GM12878 (cell line): Measurements from ENCODE around the gene PRDM16. TPM values are rescaled to one million over a fixed set of nuclear protein-coding genes. Genes with fewer than 3 reads are reported as not detected.

Experiments used
- ATAC-seq: fragments of 200-7000 bp; cut with Tn5 transposase; 3 replicates; pipeline ENCODE4 v1.9.1; 2020; ENCODE audit warnings: mild to moderate bottlenecking, moderate library complexity
- BruUV-seq: library from RNA; stranded (reverse); fragments of 400-500 nt; replicated peaks from 2 replicates; lab custom pipeline; 2021; lab: Mats Ljungman, UMichigan
- CTCF ChIA-PET: fragments of 300-600 bp; sonication (Branson Sonifier 250); formaldehyde crosslinking; extraction: SDS; loops from one replicate; lab custom pipeline; 2021; ENCODE audit warnings: inconsistent platforms; lab: Yijun Ruan, JAX
- POLR2A ChIA-PET: fragments of 350-600 bp; formaldehyde crosslinking; extraction: SDS; loops from one replicate; lab custom pipeline; 2021; ENCODE audit warnings: inconsistent platforms; lab: Charles Lee
- RAD21 ChIA-PET: fragments of 300-600 bp; sonication (Branson Sonifier 250); formaldehyde crosslinking; loops from one replicate; lab custom pipeline; 2023; ENCODE audit warnings: antibody characterized with exemption; ENCODE audit not compliant: unreplicated experiment; lab: Charles Lee
- SMC1A ChIA-PET: fragments of 300-600 bp; sonication (Branson Sonifier 250); formaldehyde crosslinking; loops from one replicate; lab custom pipeline; 2023; ENCODE audit not compliant: unreplicated experiment, uncharacterized antibody; lab: Charles Lee
- DNase-seq: peaks from one replicate; pipeline ENCODE4 v3.0.0-alpha.2; 2011; ENCODE audit warnings: low read depth, low spot score
- FAIRE-seq: peaks from 3 replicates; lab custom pipeline; 2011; peaks lifted over from hg19 to GRCh38; lab: Jason Lieb, UNC
- H2AFZ ChIP-seq: 2 replicates; pipeline ENCODE4 v1.6.0; 2011; ENCODE audit warnings: low read depth, low read length, control low read depth; ENCODE audit not compliant: control insufficient read depth
- H3K27ac ChIP-seq: 2 replicates; pipeline ENCODE4 v1.5.1; 2011; ENCODE audit warnings: control low read depth; ENCODE audit not compliant: control insufficient read depth, insufficient read depth
- H3K27me3 ChIP-seq, 2 experiments: replicated peaks in 1 of 2; 2 replicates each; pipeline versions ENCODE4 v1.6.0 to v1.6.1; 2011; ENCODE audit warnings: low read length in 1 of 2; ENCODE audit not compliant: control insufficient read depth in 2 of 2, insufficient read depth in 2 of 2
- H3K36me3 ChIP-seq, 2 experiments: 2 replicates each; pipeline ENCODE4 v1.5.1; 2011; ENCODE audit warnings: low read length in 1 of 2; ENCODE audit not compliant: control insufficient read depth in 2 of 2, insufficient read depth in 2 of 2
- H3K4me1 ChIP-seq: 2 replicates; pipeline ENCODE4 v1.6.1; 2011; ENCODE audit warnings: mild to moderate bottlenecking, low read length, moderate library complexity, mixed read lengths; ENCODE audit not compliant: control insufficient read depth, insufficient read depth
- H3K4me2 ChIP-seq: 2 replicates; pipeline ENCODE4 v1.6.0; 2011; ENCODE audit warnings: control low read depth; ENCODE audit not compliant: control insufficient read depth, insufficient read depth
- H3K4me3 ChIP-seq: fragments of 200-600 bp; sonication (generic); 2 replicates; pipeline ENCODE4 v1.5.1; 2016
- H3K79me2 ChIP-seq: 2 replicates; pipeline ENCODE4 v1.6.0; 2011; ENCODE audit warnings: low read length; ENCODE audit not compliant: control insufficient read depth, insufficient read depth
- H3K9ac ChIP-seq: 2 replicates; pipeline ENCODE4 v1.8.0; 2011; ENCODE audit warnings: low read length, control low read depth, mixed read lengths; ENCODE audit not compliant: control insufficient read depth, insufficient read depth
- H3K9me3 ChIP-seq: replicated peaks from 3 replicates; pipeline ENCODE4 v1.5.1; 2011; ENCODE audit warnings: mild to moderate bottlenecking, low read length; ENCODE audit not compliant: control insufficient read depth, insufficient read depth
- H4K20me1 ChIP-seq: 2 replicates; pipeline ENCODE4 v1.6.0; 2011; ENCODE audit not compliant: control insufficient read depth, insufficient read depth
- CHD4 ChIP-seq: fragments of 200-600 bp; sonication (generic); IDR thresholded peaks from 2 replicates; pipeline ENCODE4 v1.6.1; 2016; ENCODE audit warnings: mild to moderate bottlenecking
- ETV6 ChIP-seq, 2 experiments: fragments of 450-650 bp in 1 of 2; IDR thresholded peaks in 1 of 2; conservative IDR thresholded peaks in 1 of 2; 2 replicates each; pipeline ENCODE4 v1.6.1; 2014; ENCODE audit warnings: antibody characterized with exemption in 1 of 2, borderline replicate concordance in 1 of 2, low read depth in 1 of 2, mild to moderate bottlenecking in 1 of 2, moderate library complexity in 1 of 2
- FOXM1 ChIP-seq: IDR thresholded peaks from 2 replicates; pipeline ENCODE4 v1.6.1; 2012; ENCODE audit warnings: low read depth, mild to moderate bottlenecking, inconsistent platforms, low read length, moderate library complexity
- HDGF ChIP-seq: fragments of 450-650 bp; IDR thresholded peaks from 2 replicates; pipeline ENCODE4 v1.6.1; 2016; ENCODE audit warnings: antibody characterized with exemption
- IKZF1 ChIP-seq: fragments of 450-650 bp; conservative IDR thresholded peaks from 2 replicates; pipeline ENCODE4 v1.6.1; 2017; ENCODE audit warnings: antibody characterized with exemption, mild to moderate bottlenecking
- IKZF2 ChIP-seq, 2 experiments: fragments of 450-650 bp; IDR thresholded peaks; 2 replicates each; pipeline ENCODE4 v1.6.1; 2017; ENCODE audit warnings: mild to moderate bottlenecking in 2 of 2, moderate library complexity in 2 of 2
- JUNB ChIP-seq: IDR thresholded peaks from 2 replicates; pipeline ENCODE4 v1.6.1; 2016; ENCODE audit warnings: antibody characterized with exemption, mild to moderate bottlenecking
- MYC ChIP-seq: IDR thresholded peaks from 2 replicates; pipeline ENCODE4 v1.6.1; 2011; ENCODE audit warnings: mild to moderate bottlenecking, low read length, moderate library complexity, inconsistent platforms; ENCODE audit not compliant: insufficient read depth, insufficient replicate concordance, insufficient read length, severe bottlenecking
- PML ChIP-seq: IDR thresholded peaks from 2 replicates; pipeline ENCODE4 v1.6.1; 2012; ENCODE audit warnings: low read length, inconsistent platforms
- POLR2AphosphoS5 ChIP-seq: IDR thresholded peaks from 2 replicates; pipeline ENCODE4 v1.6.1; 2011; ENCODE audit warnings: mild to moderate bottlenecking, low read length, inconsistent platforms
- SMAD1 ChIP-seq: fragments of 450-650 bp; IDR thresholded peaks from 2 replicates; pipeline ENCODE4 v1.6.1; 2018; ENCODE audit warnings: mild to moderate bottlenecking, low read depth; ENCODE audit not compliant: partially characterized antibody
- SMARCA5 ChIP-seq: fragments of 450-650 bp; IDR thresholded peaks from 2 replicates; pipeline ENCODE4 v1.6.1; 2017; ENCODE audit warnings: mild to moderate bottlenecking
- YBX1 ChIP-seq: fragments of 450-650 bp; IDR thresholded peaks from 2 replicates; pipeline ENCODE4 v1.6.1; 2016; ENCODE audit warnings: antibody characterized with exemption
- ZBED1 ChIP-seq: IDR thresholded peaks from 2 replicates; pipeline ENCODE4 v1.6.1; 2016; ENCODE audit warnings: borderline replicate concordance
- WGBS: methylation state at CpG from one replicate; pipeline ENCODE4 v1.1.6; 2016; ENCODE audit warnings: low lambda C conversion rate; ENCODE audit not compliant: insufficient replicate concordance, insufficient coverage; ENCODE audit errors: missing lambda C conversion rate; 5-methylcytosine and 5-hydroxymethylcytosine counted together
- in situ Hi-C: fragments of 300-500 bp; cut with MboI; formaldehyde crosslinking; loops from 9 replicates; pipeline ENCODE4 v1.14.3; 2018; ENCODE audit warnings: mixed read lengths
- intact Hi-C: fragments of 100-400 bp; cut with micrococcal nuclease; formaldehyde crosslinking; loops from one replicate; pipeline ENCODE4 v1.14.2; 2022; ENCODE audit not compliant: unreplicated experiment
- polyA plus RNA-seq, 11 experiments: library from polyadenylated mRNA; depleted of rRNA in 4 of 11; unstranded in 6 of 11; stranded (reverse) in 5 of 11; fragments of >200 nt; fragmentation: Nextera tagmentation in 4 of 11; fragmentation: Illumina TruSeq in 1 of 11; extraction: Ambion mirVana in 4 of 11; extraction: Trizol in 1 of 11; gene quantifications; 1 replicate in 1 of 11; 2 replicates in 10 of 11; pipeline versions ENCODE4 v1.2.1 to v1.2.3, GENCODE V29; 2011 to 2016; ENCODE audit warnings: inconsistent platforms in 2 of 11, missing spikeins in 2 of 11, low read depth in 1 of 11
- total RNA-seq, 4 experiments: library from RNA; depleted of rRNA in 3 of 4; stranded (reverse); fragments of >200 nt in 3 of 4; fragmentation: Illumina TruSeq in 1 of 4; extraction: Trizol in 1 of 4; gene quantifications; 2 replicates each; pipeline versions ENCODE4 v1.2.1 to v1.2.3, GENCODE V29; 2013 to 2021
- TF ChIP-seq, protein P1 (sequence below): fragments of 450-650 bp; formaldehyde crosslinking; IDR thresholded peaks from 2 replicates; pipeline ENCODE4 v1.5.0; 2022; ENCODE audit warnings: mild to moderate bottlenecking, missing genetic modification characterization
- TF ChIP-seq, protein P2 (sequence below): IDR thresholded peaks from 2 replicates; pipeline ENCODE4 v1.6.1; 2012; ENCODE audit warnings: low read depth, low read length, improper control_type of control experiment
- TF ChIP-seq, protein P3 (sequence below): fragments of 150-350 bp; IDR thresholded peaks from 2 replicates; pipeline ENCODE4 v1.6.1; 2016; ENCODE audit warnings: low read depth, low read length

Gene PRDM16
- total and polyA plus RNA-seq, 10 of the 15 experiments (the other 5 are each of a cell fraction or from before 2014, with no cell fraction given), result 0.03 TPM; not detected in 9

DNA sequence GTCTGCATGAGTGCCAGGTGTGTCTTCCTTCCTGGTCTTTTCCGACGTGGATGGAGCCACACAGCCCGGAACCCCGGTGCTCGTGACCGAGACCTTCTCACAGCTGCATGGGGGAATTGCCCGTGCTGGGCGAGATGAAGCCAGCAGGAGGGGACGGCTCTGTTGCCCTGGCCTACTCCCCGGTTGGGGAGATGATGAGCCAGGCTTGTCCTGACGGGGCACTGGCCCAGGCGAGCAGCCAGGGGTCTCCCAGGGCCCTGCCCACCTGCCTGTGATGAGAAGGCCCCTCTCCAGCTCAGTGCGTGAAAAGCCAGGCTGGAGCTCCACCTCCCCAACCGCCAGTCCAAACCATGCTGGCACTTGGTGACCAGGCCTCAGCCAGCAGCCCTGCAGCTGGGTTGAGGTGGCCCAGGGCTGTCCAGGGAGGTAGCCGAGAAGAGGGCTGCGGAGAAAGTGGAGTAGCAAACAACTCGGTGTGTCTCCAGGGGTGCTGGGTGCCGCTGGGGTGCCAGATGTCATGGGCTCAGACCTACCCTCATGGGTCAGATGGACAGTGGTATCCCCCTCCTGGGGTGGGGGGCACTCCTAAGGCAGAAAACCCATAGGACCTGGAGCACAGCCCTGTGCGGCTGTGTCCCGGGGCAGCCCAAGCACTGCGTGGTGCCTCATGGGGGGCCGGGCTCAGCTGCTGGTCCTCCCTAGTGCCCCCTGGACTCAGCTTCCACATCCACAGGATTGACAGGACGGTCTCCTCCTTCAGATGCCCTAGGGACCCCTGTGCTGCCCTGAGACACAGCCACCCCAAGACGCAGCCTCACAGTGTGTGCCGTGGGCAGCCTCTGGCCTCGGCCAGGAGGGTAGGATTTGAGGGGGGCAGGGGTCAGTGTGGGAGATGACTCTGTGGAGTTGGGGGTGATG, 26.1 kb downstream of the PRDM16 start:
- H3K36me3 ChIP-seq, result no peaks in the 10 kb centered on the region
- in situ Hi-C loops, result no loop called here
- no peak overlapping the region for H2AFZ ChIP-seq
- SMC1A ChIA-PET, result no interaction called here
- no TSS peak for BruUV-seq
- no peaks in the 10 kb centered on the region for H3K9me3 ChIP-seq
- TF ChIP-seq IKZF1, result no peak
- TF ChIP-seq POLR2AphosphoS5, result no peak
- no peak for TF ChIP-seq MYC
- no peak for TF ChIP-seq FOXM1
- TF ChIP-seq ZBED1, result no peak
- TF ChIP-seq, protein P1, sequence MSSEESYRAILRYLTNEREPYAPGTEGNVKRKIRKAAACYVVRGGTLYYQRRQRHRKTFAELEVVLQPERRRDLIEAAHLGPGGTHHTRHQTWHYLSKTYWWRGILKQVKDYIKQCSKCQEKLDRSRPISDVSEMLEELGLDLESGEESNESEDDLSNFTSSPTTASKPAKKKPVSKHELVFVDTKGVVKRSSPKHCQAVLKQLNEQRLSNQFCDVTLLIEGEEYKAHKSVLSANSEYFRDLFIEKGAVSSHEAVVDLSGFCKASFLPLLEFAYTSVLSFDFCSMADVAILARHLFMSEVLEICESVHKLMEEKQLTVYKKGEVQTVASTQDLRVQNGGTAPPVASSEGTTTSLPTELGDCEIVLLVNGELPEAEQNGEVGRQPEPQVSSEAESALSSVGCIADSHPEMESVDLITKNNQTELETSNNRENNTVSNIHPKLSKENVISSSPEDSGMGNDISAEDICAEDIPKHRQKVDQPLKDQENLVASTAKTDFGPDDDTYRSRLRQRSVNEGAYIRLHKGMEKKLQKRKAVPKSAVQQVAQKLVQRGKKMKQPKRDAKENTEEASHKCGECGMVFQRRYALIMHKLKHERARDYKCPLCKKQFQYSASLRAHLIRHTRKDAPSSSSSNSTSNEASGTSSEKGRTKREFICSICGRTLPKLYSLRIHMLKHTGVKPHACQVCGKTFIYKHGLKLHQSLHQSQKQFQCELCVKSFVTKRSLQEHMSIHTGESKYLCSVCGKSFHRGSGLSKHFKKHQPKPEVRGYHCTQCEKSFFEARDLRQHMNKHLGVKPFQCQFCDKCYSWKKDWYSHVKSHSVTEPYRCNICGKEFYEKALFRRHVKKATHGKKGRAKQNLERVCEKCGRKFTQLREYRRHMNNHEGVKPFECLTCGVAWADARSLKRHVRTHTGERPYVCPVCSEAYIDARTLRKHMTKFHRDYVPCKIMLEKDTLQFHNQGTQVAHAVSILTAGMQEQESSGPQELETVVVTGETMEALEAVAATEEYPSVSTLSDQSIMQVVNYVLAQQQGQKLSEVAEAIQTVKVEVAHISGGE (CRISPR knock-in tag), result no peak
- no peak for TF ChIP-seq PML
- TF ChIP-seq IKZF2 (IDR thresholded peaks at IDR 0.05), result no peak
- no peak for TF ChIP-seq HDGF
- TF ChIP-seq YBX1, result no peak
- no peak for TF ChIP-seq JUNB
- TF ChIP-seq, protein P2, sequence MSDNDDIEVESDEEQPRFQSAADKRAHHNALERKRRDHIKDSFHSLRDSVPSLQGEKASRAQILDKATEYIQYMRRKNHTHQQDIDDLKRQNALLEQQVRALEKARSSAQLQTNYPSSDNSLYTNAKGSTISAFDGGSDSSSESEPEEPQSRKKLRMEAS, result no peak
- no peak for TF ChIP-seq SMAD1
- no peak for TF ChIP-seq CHD4
- TF ChIP-seq ETV6 (conservative IDR thresholded peaks at IDR 0.05 in 1 of 2, IDR thresholded peaks at IDR 0.05 in 1 of 2; ENCODE audit: borderline replicate concordance in 1 of 2, low read depth in 1 of 2), result no peak
- TF ChIP-seq SMARCA5, result no peak
- TF ChIP-seq, protein P3, sequence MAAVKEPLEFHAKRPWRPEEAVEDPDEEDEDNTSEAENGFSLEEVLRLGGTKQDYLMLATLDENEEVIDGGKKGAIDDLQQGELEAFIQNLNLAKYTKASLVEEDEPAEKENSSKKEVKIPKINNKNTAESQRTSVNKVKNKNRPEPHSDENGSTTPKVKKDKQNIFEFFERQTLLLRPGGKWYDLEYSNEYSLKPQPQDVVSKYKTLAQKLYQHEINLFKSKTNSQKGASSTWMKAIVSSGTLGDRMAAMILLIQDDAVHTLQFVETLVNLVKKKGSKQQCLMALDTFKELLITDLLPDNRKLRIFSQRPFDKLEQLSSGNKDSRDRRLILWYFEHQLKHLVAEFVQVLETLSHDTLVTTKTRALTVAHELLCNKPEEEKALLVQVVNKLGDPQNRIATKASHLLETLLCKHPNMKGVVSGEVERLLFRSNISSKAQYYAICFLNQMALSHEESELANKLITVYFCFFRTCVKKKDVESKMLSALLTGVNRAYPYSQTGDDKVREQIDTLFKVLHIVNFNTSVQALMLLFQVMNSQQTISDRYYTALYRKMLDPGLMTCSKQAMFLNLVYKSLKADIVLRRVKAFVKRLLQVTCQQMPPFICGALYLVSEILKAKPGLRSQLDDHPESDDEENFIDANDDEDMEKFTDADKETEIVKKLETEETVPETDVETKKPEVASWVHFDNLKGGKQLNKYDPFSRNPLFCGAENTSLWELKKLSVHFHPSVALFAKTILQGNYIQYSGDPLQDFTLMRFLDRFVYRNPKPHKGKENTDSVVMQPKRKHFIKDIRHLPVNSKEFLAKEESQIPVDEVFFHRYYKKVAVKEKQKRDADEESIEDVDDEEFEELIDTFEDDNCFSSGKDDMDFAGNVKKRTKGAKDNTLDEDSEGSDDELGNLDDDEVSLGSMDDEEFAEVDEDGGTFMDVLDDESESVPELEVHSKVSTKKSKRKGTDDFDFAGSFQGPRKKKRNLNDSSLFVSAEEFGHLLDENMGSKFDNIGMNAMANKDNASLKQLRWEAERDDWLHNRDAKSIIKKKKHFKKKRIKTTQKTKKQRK, result no peak
- TF ChIP-seq, all 136 proteins: peak for 0
- intact Hi-C loops, result no loop called here
- WGBS, result 46% methylated on average over 24 of the region's 26 CpGs
- CTCF ChIA-PET, result no interaction called here
- no peaks in the 10 kb centered on the region; a peak in 1 of 4 replicates for H3K27me3 ChIP-seq
- no peaks in the 10 kb centered on the region for H3K4me1 ChIP-seq
- H3K4me2 ChIP-seq, result no peak overlapping the region
- H3K27ac ChIP-seq, result no peak overlapping the region
- H3K4me3 ChIP-seq, result no peak overlapping the region
- no peak overlapping the region for H3K9ac ChIP-seq
- ATAC-seq (no peak), FAIRE-seq (no peak), DNase-seq (no peak)
- no peaks in the 10 kb centered on the region for H3K79me2 ChIP-seq
- POLR2A ChIA-PET, result no interaction called here
- RAD21 ChIA-PET, result no interaction called here
- H4K20me1 ChIP-seq, result no peaks in the 10 kb centered on the region
